ENCODE data around the gene ANKRD40. TPM values are rescaled to one million over a fixed set of nuclear protein-coding genes. Genes with fewer than 3 reads are reported as not detected.
A peak's percentile ranks its signal among the peaks of the same experiment; 100 is the strongest.

The ANKRD40 gene
- total RNA-seq, 1 experiment from 2014 or later = 33.5 TPM

DNA sequence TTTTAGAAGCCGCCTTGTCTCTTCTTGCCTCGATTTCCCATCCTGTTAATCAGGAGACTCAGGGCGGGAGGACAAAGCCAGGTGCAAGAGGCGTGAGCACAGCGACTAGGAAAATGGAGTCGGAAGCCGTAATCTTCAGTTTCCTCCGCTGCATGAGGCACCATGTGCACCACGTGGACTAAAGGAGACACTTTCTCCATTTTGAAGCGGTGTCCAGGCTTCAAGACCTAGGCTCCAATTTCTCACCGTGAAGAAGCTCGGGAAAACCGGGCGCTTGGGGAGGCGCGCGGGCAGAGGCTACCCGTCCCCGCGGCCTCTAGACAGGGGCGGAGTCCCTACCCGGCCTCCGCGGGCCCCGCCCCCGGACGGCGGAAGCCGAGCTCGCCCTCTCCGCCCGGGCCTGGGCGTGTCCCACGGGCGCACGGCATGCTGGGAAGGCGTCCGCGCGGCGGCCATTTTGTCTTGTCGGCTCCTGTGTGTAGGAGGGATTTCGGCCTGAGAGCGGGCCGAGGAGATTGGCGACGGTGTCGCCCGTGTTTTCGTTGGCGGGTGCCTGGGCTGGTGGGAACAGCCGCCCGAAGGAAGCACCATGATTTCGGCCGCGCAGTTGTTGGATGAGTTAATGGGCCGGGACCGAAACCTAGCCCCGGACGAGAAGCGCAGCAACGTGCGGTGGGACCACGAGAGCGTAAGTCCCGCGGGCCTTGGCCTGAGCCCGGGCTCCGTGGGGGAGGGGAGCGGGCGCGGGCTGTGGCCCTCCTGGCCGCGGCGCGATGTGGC, 11.6 kb upstream of the ANKRD40 start, which contains the start of gene LUC7L3:
Gene LUC7L3 (plus strand): TSS at position 460 of the 780 bp plus-strand sequence. CDS start 130 bp downstream, at position 590.
- Histone ChIP-seq H3K79me2 (ENCODE audit: low read depth) (peaks cover 58% of the 10 kb centered on the region), H3K4me3 (peak within 1 kb of the TSS; percentile 92), H3K4me1 (replicated peaks; ENCODE audit: insufficient read depth) (peaks cover 55% of the 10 kb centered on the region), H3K4me2 (peak within 1 kb of the TSS; percentile 100), H3K9me3 (ENCODE audit: insufficient read depth, low read depth) (no peaks in the 10 kb centered on the region), H4K20me1 (ENCODE audit: insufficient read depth) (peaks cover 43% of the 10 kb centered on the region), H2AFZ (peak within 1 kb of the TSS; percentile 80), H3K36me3 (ENCODE audit: low read depth) (peaks cover 5% of the 10 kb centered on the region), H3K27me3 (ENCODE audit: insufficient read depth, low read depth) (no peaks in the 10 kb centered on the region), H3K9me2 (ENCODE audit: insufficient read depth) (no peaks in the 10 kb centered on the region), H3K27ac (peak within 1 kb of the TSS; percentile 95), H3F3A (ENCODE audit: insufficient read depth, low read depth) (peaks cover 47% of the 10 kb centered on the region)
- POLR2A ChIA-PET (ENCODE audit: unreplicated experiment) = interaction anchor here (0.6 to 0.9 kb wide), 4 partner anchors 80 to 466 kb away, joined by 3 to 5 read pairs (median 4); no protein-coding TSS in a partner anchor
- CTCF ChIA-PET = interaction anchor here (0.7 kb wide), 1 partner anchor 541 kb away, joined by 5 read pairs; no protein-coding TSS in a partner anchor
- intact Hi-C loops (cut with micrococcal nuclease; ENCODE audit: unreplicated experiment) = loop anchor here (1.0 kb wide), 1 partner anchor 12 kb away; the partner anchor contains the start of gene ANKRD40
- TF ChIP-seq, protein P1, sequence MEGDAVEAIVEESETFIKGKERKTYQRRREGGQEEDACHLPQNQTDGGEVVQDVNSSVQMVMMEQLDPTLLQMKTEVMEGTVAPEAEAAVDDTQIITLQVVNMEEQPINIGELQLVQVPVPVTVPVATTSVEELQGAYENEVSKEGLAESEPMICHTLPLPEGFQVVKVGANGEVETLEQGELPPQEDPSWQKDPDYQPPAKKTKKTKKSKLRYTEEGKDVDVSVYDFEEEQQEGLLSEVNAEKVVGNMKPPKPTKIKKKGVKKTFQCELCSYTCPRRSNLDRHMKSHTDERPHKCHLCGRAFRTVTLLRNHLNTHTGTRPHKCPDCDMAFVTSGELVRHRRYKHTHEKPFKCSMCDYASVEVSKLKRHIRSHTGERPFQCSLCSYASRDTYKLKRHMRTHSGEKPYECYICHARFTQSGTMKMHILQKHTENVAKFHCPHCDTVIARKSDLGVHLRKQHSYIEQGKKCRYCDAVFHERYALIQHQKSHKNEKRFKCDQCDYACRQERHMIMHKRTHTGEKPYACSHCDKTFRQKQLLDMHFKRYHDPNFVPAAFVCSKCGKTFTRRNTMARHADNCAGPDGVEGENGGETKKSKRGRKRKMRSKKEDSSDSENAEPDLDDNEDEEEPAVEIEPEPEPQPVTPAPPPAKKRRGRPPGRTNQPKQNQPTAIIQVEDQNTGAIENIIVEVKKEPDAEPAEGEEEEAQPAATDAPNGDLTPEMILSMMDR (conservative IDR thresholded peaks at IDR 0.05) = 0 out of 2 replicates have a peak, but pooled peaks have one; percentile 13
- TF ChIP-seq EZH2 (IDR thresholded peaks at IDR 0.05; ENCODE audit: low read depth) = no peak
- DNase-seq = peak; percentile 85 to 94
- TSS peak; percentile 99 for BruUV-seq (replicated peaks)

- Histone ChIP-seq H3K79me2 (ENCODE audit: low read depth) (peaks cover 19% of the 10 kb centered on the region), H3K4me1 (replicated peaks; ENCODE audit: insufficient read depth) (peaks cover 21% of the 10 kb centered on the region), H4K20me1 (ENCODE audit: insufficient read depth) (peaks cover 5% of the 10 kb centered on the region), H3K27ac (0 out of 2 replicates have a peak overlapping the region, but pooled peaks have one; percentile 37), H3K9me2 (ENCODE audit: insufficient read depth) (no peaks in the 10 kb centered on the region), H3K27me3 (ENCODE audit: insufficient read depth, low read depth) (no peaks in the 10 kb centered on the region), H3K36me3 (ENCODE audit: low read depth) (no peaks in the 10 kb centered on the region), H2AFZ (no peak overlapping the region), H3K4me3 (no peak overlapping the region), H3K9me3 (ENCODE audit: insufficient read depth, low read depth) (no peaks in the 10 kb centered on the region), H3K4me2 (no peak overlapping the region), H3F3A (ENCODE audit: insufficient read depth, low read depth) (peaks cover 42% of the 10 kb centered on the region)
- intact Hi-C loops (cut with micrococcal nuclease; ENCODE audit: unreplicated experiment) = no loop called here
- TF ChIP-seq, protein P1 (conservative IDR thresholded peaks at IDR 0.05) = no peak
- no peak for TF ChIP-seq EZH2 (IDR thresholded peaks at IDR 0.05; ENCODE audit: low read depth)
- no peak for DNase-seq
- ChIA-PET POLR2A (ENCODE audit: unreplicated experiment) (no interaction called here), CTCF (no interaction called here)
- BruUV-seq (replicated peaks) = no TSS peak
These were observed 7.8 kb upstream of the ANKRD40 start for GRCh38 chr17:50715471-50715870.

DNA sequence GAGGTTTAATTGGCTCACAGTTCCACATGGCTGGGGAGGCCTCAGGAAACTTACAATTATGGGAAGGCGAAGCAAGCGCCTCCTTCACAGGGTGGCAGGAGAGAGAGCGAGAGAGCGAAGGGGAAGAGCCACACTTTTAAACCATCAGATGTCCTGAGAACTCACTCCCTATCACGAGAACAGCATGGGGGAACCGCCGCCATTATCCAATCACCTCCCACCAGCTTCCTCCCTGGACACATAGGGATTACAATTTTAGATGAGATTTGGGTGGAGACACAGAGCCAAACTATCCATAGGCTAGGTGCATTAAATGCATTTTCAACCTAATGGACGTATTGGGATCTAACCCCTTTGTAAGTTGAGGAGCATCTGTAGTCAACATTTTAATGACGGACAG, 4.9 kb upstream of the ANKRD40 start:
- Histone ChIP-seq H3K27me3 (ENCODE audit: insufficient read depth, low read depth) (no peaks in the 10 kb centered on the region), H3K27ac (no peak overlapping the region), H2AFZ (no peak overlapping the region), H3F3A (ENCODE audit: insufficient read depth, low read depth) (peaks cover 34% of the 10 kb centered on the region), H3K4me2 (no peak overlapping the region), H3K9me2 (ENCODE audit: insufficient read depth) (no peaks in the 10 kb centered on the region), H3K4me3 (no peak overlapping the region), H3K36me3 (ENCODE audit: low read depth) (no peaks in the 10 kb centered on the region), H3K4me1 (replicated peaks; ENCODE audit: insufficient read depth) (peaks cover 41% of the 10 kb centered on the region), H3K9me3 (ENCODE audit: insufficient read depth, low read depth) (no peaks in the 10 kb centered on the region), H3K79me2 (ENCODE audit: low read depth) (peaks cover 24% of the 10 kb centered on the region), H4K20me1 (ENCODE audit: insufficient read depth) (no peaks in the 10 kb centered on the region)
- DNase-seq = no peak
- POLR2A ChIA-PET (ENCODE audit: unreplicated experiment) = interaction anchor here (0.6 kb wide), 1 partner anchor 368 kb away, joined by 26 read pairs; no protein-coding TSS in a partner anchor
- no peak for TF ChIP-seq EZH2 (IDR thresholded peaks at IDR 0.05; ENCODE audit: low read depth)
- TF ChIP-seq, protein P1 (conservative IDR thresholded peaks at IDR 0.05) = no peak
- BruUV-seq (replicated peaks) = no TSS peak
- intact Hi-C loops (cut with micrococcal nuclease; ENCODE audit: unreplicated experiment) = no loop called here
- CTCF ChIA-PET = interaction anchor here (0.6 kb wide), 1 partner anchor 152 kb away, joined by 4 read pairs; no protein-coding TSS in a partner anchor

Measured in PC-9 (cell line).